NT2/D1 (cell line): ENCODE data around the gene WFIKKN2.

Experiments used
- SUZ12 ChIP-seq: IDR thresholded peaks from 2 replicates; pipeline ENCODE4 v1.6.1; 2011; ENCODE audit not compliant: insufficient read length, insufficient read depth; ENCODE audit errors: extremely low read depth
- YY1 ChIP-seq: IDR thresholded peaks from 2 replicates; pipeline ENCODE4 v1.6.1; 2011; ENCODE audit not compliant: insufficient read length, insufficient read depth
- ZNF274 ChIP-seq: IDR thresholded peaks from 2 replicates; pipeline ENCODE4 v1.6.1; 2011; ENCODE audit warnings: mild to moderate bottlenecking, low read depth, low read length

- no peak for TF ChIP-seq YY1
- TF ChIP-seq ZNF274, result no peak
- TF ChIP-seq SUZ12, result no peak
Measured at GRCh38 chr17:50836826-50837225, 1.4 kb downstream of the WFIKKN2 start.
